ENCODE data around the gene ARHGEF17.

DNA sequence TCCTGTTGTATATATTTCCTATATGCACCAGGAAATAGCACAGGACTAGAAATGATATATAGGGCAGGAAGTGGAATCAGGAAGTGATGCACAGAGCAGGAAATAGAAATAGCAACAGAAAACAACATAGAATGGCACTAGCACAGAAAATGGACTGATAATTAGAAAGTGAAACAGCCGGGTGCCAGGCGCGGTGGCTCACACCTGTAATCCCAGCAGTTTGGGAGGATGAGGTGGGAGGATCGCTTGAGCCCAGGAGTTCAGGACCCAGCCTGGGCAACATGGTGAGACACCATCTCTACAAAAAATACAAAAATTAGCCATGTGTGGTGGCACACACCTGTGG lies 58.2 kb downstream of the ARHGEF17 start:
- no peak for TF ChIP-seq ZFHX2 (tag by site-specific recombination; conservative IDR thresholded peaks at IDR 0.05)
- no peak for TF ChIP-seq ZNF274 (IDR thresholded peaks at IDR 0.05; ENCODE audit: low read length)
- TF ChIP-seq ZNF274 (tag by site-specific recombination; IDR thresholded peaks at IDR 0.05; ENCODE audit: borderline replicate concordance), result no peak
- no peak for TF ChIP-seq CTCF (tag by site-specific recombination; IDR thresholded peaks at IDR 0.05)
- no peak for TF ChIP-seq KLF10 (tag by site-specific recombination; IDR thresholded peaks at IDR 0.05)
- TF ChIP-seq YY1 (tag by site-specific recombination; IDR thresholded peaks at IDR 0.05), result no peak
- TF ChIP-seq ZBTB49 (tag by site-specific recombination; IDR thresholded peaks at IDR 0.05; ENCODE audit: low read depth), result no peak
- no peak for TF ChIP-seq ZNF677 (tag by site-specific recombination; IDR thresholded peaks at IDR 0.05)
- TF ChIP-seq, protein P1, sequence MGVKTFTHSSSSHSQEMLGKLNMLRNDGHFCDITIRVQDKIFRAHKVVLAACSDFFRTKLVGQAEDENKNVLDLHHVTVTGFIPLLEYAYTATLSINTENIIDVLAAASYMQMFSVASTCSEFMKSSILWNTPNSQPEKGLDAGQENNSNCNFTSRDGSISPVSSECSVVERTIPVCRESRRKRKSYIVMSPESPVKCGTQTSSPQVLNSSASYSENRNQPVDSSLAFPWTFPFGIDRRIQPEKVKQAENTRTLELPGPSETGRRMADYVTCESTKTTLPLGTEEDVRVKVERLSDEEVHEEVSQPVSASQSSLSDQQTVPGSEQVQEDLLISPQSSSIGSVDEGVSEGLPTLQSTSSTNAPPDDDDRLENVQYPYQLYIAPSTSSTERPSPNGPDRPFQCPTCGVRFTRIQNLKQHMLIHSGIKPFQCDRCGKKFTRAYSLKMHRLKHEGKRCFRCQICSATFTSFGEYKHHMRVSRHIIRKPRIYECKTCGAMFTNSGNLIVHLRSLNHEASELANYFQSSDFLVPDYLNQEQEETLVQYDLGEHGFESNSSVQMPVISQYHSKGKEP (tag by site-specific recombination; IDR thresholded peaks at IDR 0.05), result no peak
- no peak for TF ChIP-seq MYNN (tag by site-specific recombination; IDR thresholded peaks at IDR 0.05; ENCODE audit: borderline replicate concordance)
- TF ChIP-seq ZNF76 (tag by site-specific recombination; IDR thresholded peaks at IDR 0.05; ENCODE audit: borderline replicate concordance, low read depth), result no peak
- TF ChIP-seq, protein P2, sequence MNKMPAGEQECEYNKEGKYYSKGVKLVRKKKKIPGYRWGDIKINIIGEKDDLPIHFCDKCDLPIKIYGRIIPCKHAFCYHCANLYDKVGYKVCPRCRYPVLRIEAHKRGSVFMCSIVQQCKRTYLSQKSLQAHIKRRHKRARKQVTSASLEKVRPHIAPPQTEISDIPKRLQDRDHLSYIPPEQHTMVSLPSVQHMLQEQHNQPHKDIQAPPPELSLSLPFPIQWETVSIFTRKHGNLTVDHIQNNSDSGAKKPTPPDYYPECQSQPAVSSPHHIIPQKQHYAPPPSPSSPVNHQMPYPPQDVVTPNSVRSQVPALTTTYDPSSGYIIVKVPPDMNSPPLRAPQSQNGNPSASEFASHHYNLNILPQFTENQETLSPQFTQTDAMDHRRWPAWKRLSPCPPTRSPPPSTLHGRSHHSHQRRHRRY (tag by site-specific recombination; IDR thresholded peaks at IDR 0.05), result no peak
